MM.1S (cell line): ENCODE results near the gene DCBLD2.

Experiments used
- DNase-seq: peaks from one replicate; pipeline ENCODE4 v3.0.0-alpha.2; 2015
- H2AFZ ChIP-seq: fragments of 300-600 bp; sonication (generic); 2 replicates; pipeline ENCODE4 v1.6.0; 2016; ENCODE audit warnings: antibody characterized with exemption, low read length
- H3F3A ChIP-seq: fragments of 300-600 bp; sonication (generic); 2 replicates; pipeline ENCODE4 v1.6.1; 2016; ENCODE audit warnings: mild to moderate bottlenecking, antibody characterized with exemption, low read length, moderate library complexity, mixed read lengths; ENCODE audit not compliant: insufficient read depth
- H3K27ac ChIP-seq: fragments of 300-600 bp; sonication (generic); 2 replicates; pipeline ENCODE4 v1.5.1; 2016; ENCODE audit warnings: mild to moderate bottlenecking, low read length
- H3K27me3 ChIP-seq: fragments of 300-600 bp; sonication (generic); replicated peaks from 2 replicates; pipeline ENCODE4 v1.6.0; 2016; ENCODE audit warnings: low read length; ENCODE audit not compliant: insufficient read depth
- H3K36me3 ChIP-seq: fragments of 300-600 bp; sonication (generic); replicated peaks from 2 replicates; pipeline ENCODE4 v1.6.1; 2016; ENCODE audit warnings: mild to moderate bottlenecking, low read length, mixed read lengths; ENCODE audit not compliant: insufficient read depth
- H3K4me1 ChIP-seq: fragments of 300-600 bp; sonication (generic); 2 replicates; pipeline ENCODE4 v1.6.1; 2016; ENCODE audit warnings: low read length, mixed read lengths
- H3K4me2 ChIP-seq: fragments of 300-600 bp; sonication (generic); 2 replicates; pipeline ENCODE4 v1.6.0; 2016; ENCODE audit warnings: low read depth, low read length
- H3K4me3 ChIP-seq: fragments of 300-600 bp; sonication (generic); 2 replicates; pipeline ENCODE4 v1.5.1; 2016; ENCODE audit warnings: low read length, mixed read lengths
- H3K79me2 ChIP-seq: fragments of 300-600 bp; sonication (generic); 2 replicates; pipeline ENCODE4 v1.6.1; 2016; ENCODE audit warnings: mixed run types, low read length, mixed read lengths
- H3K9ac ChIP-seq: fragments of 300-600 bp; sonication (generic); 2 replicates; pipeline ENCODE4 v1.6.1; 2016; ENCODE audit warnings: low read length, mixed read lengths
- H3K9me2 ChIP-seq: fragments of 300-600 bp; sonication (generic); replicated peaks from 2 replicates; pipeline ENCODE4 v1.6.1; 2016; ENCODE audit warnings: mild to moderate bottlenecking, low read length, mixed read lengths; ENCODE audit not compliant: insufficient read depth
- H3K9me3 ChIP-seq: fragments of 300-600 bp; sonication (generic); replicated peaks from 2 replicates; pipeline ENCODE4 v1.6.1; 2016; ENCODE audit warnings: mild to moderate bottlenecking, low read length, mixed read lengths; ENCODE audit not compliant: insufficient read depth
- H4K20me1 ChIP-seq: fragments of 300-600 bp; sonication (generic); 2 replicates; pipeline ENCODE4 v1.6.1; 2016; ENCODE audit warnings: mild to moderate bottlenecking, low read length, moderate library complexity, mixed read lengths; ENCODE audit not compliant: insufficient read depth
- CTCF ChIP-seq: fragments of 300-600 bp; sonication (generic); IDR thresholded peaks from 2 replicates; pipeline ENCODE4 v1.5.1; 2016; ENCODE audit warnings: antibody characterized with exemption, low read length, mixed read lengths
- EZH2 ChIP-seq: fragments of 300-600 bp; sonication (generic); optimal IDR thresholded peaks from 2 replicates; pipeline ENCODE3; 2017; ENCODE audit warnings: low read depth, mild to moderate bottlenecking, antibody characterized with exemption, low read length, mixed read lengths
- EZH2phosphoT487 ChIP-seq: fragments of 300-600 bp; sonication (generic); IDR thresholded peaks from 2 replicates; pipeline ENCODE4 v1.6.1; 2018; ENCODE audit warnings: antibody characterized with exemption, low read length

Gene DCBLD2

DNA sequence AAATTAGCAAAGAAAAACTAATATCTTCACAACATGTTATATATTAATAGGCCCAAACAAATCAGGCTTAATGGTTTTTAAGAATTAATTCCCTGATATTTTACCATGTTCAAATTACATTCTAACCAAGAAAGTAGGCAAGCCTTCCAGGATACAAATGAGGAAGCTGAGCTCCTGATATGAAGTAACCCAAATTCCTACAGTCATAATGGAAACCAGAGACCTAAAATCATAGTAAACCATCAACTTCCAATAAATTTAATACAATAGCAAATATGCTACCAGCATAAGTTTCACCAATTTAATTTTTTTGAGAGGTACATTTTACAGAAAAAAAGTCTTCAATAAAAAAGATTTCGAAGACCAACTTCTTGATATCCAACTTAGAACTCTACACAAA is 3.8 kb downstream of the DCBLD2 start:
- Histone ChIP-seq H3K36me3 (no peaks in the 10 kb centered on the region), H3K4me2 (no peak overlapping the region), H3K79me2 (0 out of 2 replicates have a peak, but pooled peaks cover 4% of the 10 kb centered on the region), H3K4me1 (no peaks in the 10 kb centered on the region), H3K4me3 (no peak overlapping the region), H2AFZ (no peak overlapping the region), H3K27me3 (no peaks in the 10 kb centered on the region), H3K9ac (no peak overlapping the region), H3K9me2 (no peaks in the 10 kb centered on the region), H3K9me3 (no peaks in the 10 kb centered on the region), H3F3A (no peaks in the 10 kb centered on the region), H3K27ac (no peak overlapping the region), H4K20me1 (no peaks in the 10 kb centered on the region)
- no peak for DNase-seq
- TF ChIP-seq EZH2 = no peak
- no peak for TF ChIP-seq EZH2phosphoT487
- TF ChIP-seq CTCF = no peak

DNA sequence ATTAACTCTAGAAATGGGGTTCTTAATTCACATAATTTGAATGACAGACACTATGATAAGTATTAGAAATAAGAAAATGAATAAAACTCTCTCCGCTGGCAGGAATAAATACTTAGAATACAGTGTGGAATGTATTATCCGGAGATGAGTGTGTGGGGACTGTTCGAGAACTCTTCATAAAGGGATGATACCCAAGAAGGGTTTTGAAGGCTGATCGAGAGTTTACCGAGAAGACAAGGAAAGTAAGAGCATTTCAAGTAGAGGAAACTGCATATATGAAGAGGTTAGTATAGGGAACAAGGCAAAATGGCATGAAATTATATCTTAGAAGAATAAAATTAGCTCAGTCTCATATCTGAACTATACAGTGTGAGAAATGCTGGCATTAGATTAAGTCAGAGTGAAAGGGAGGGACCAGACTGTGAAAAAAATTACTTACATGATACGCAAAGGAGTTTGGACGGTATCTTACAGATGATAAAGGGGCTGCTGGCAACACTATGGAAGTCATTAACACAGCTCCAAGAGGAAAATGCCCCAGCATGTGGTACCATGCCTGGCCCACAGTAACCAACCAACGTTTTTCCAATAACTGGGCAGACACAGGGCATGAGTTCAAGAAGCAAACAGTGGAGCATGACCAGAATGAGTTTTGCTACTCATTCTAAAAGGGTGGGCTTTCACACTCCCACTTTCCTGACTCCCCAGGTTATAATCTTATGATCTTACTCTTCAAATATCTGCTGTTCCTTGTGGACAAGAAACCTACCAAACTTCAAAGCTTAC is 6.5 kb downstream of the DCBLD2 start:
- Histone ChIP-seq H3K9ac (no peak overlapping the region), H3K36me3 (no peaks in the 10 kb centered on the region), H3K27me3 (no peaks in the 10 kb centered on the region), H3K9me3 (no peaks in the 10 kb centered on the region), H3K4me3 (no peak overlapping the region), H3F3A (no peaks in the 10 kb centered on the region), H3K4me2 (no peak overlapping the region), H3K9me2 (no peaks in the 10 kb centered on the region), H4K20me1 (no peaks in the 10 kb centered on the region), H2AFZ (no peak overlapping the region), H3K27ac (no peak overlapping the region), H3K4me1 (no peaks in the 10 kb centered on the region), H3K79me2 (no peaks in the 10 kb centered on the region)
- DNase-seq = no peak
- TF ChIP-seq EZH2 = no peak
- TF ChIP-seq CTCF = no peak
- TF ChIP-seq EZH2phosphoT487 = no peak

- Histone ChIP-seq H4K20me1 (no peaks in the 10 kb centered on the region), H3K27ac (no peak overlapping the region), H3K4me3 (no peak overlapping the region), H3K9ac (no peak overlapping the region), H3K4me2 (no peak overlapping the region), H3K79me2 (no peaks in the 10 kb centered on the region), H2AFZ (no peak overlapping the region), H3K9me3 (no peaks in the 10 kb centered on the region), H3K9me2 (no peaks in the 10 kb centered on the region), H3K27me3 (no peaks in the 10 kb centered on the region), H3K36me3 (no peaks in the 10 kb centered on the region), H3K4me1 (no peaks in the 10 kb centered on the region), H3F3A (no peaks in the 10 kb centered on the region)
- TF ChIP-seq EZH2 (no peak), CTCF (no peak), EZH2phosphoT487 (no peak)
- no peak for DNase-seq
These were observed 7.8 kb downstream of the DCBLD2 start for GRCh38 chr3:98893740-98894139.
